Osteocyte (in vitro differentiated cells): ENCODE results near the gene REEP1. TPM values are rescaled to one million over a fixed set of nuclear protein-coding genes. Genes with fewer than 3 reads are reported as not detected.

Experiments
- DNase-seq: peaks from one replicate; pipeline ENCODE4 v3.0.0; 2021; ENCODE audit warnings: mixed read lengths; ENCODE audit not compliant: unreplicated experiment; ENCODE audit errors: extremely low spot score
- H3K27ac Mint-ChIP-seq: one replicate; pipeline ENCODE4 v1.8.0; 2021; ENCODE audit warnings: mild to moderate bottlenecking, mixed read lengths; ENCODE audit not compliant: unreplicated experiment
- H3K27me3 Mint-ChIP-seq: one replicate; pipeline ENCODE4 v1.8.0; 2021; ENCODE audit warnings: mixed read lengths; ENCODE audit not compliant: unreplicated experiment
- H3K36me3 Mint-ChIP-seq: one replicate; pipeline ENCODE4 v1.8.0; 2021; ENCODE audit warnings: mixed read lengths; ENCODE audit not compliant: unreplicated experiment
- H3K4me1 Mint-ChIP-seq: one replicate; pipeline ENCODE4 v1.8.0; 2021; ENCODE audit warnings: mixed read lengths; ENCODE audit not compliant: unreplicated experiment
- H3K4me3 Mint-ChIP-seq: one replicate; pipeline ENCODE4 v1.8.0; 2021; ENCODE audit warnings: mild to moderate bottlenecking, moderate library complexity, mixed read lengths; ENCODE audit not compliant: unreplicated experiment
- H3K9me3 Mint-ChIP-seq: one replicate; pipeline ENCODE4 v1.8.0; 2021; ENCODE audit warnings: mixed read lengths; ENCODE audit not compliant: unreplicated experiment
- total RNA-seq: library from RNA; stranded (reverse); gene quantifications from 2 replicates; pipeline ENCODE4 v1.2.1, GENCODE V29; 2021
- TF ChIP-seq, protein P1 (sequence below): fragments of 200-600 bp; sonication (generic); IDR thresholded peaks from 2 replicates; pipeline ENCODE4 v1.5.0; 2021; ENCODE audit warnings: antibody characterized with exemption, mild to moderate bottlenecking, moderate library complexity

Gene REEP1
- total RNA-seq, 1 donor from 2014 or later: not detected

DNA sequence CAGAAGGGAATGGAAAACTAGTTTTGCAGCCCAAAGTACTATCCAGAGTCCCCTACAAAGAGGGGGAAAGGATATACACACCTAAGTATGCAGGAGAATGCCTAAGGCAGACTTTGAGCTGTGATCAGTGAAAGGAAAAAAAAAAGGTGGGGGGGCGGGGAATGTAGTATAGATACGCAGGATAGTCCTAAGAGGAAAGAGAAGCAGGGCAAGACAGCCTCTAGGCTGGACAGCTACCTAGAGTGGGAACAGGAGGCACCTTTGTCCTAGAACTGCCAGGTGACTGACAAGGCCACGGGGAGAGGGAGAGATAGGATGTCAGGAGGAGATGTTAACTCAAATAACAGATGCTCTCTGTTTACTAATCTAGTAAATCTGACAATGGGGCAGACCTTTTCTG is 6.0 kb downstream of the REEP1 start:
- H3K27ac Mint-ChIP-seq: no peak overlapping the region
- peaks cover 42% of the 10 kb centered on the region for H3K27me3 Mint-ChIP-seq
- H3K4me3 Mint-ChIP-seq: no peak overlapping the region
- peaks cover 6% of the 10 kb centered on the region for H3K9me3 Mint-ChIP-seq
- DNase-seq: peak; percentile 42
- H3K4me1 Mint-ChIP-seq: peaks cover 2% of the 10 kb centered on the region
- TF ChIP-seq, protein P1, sequence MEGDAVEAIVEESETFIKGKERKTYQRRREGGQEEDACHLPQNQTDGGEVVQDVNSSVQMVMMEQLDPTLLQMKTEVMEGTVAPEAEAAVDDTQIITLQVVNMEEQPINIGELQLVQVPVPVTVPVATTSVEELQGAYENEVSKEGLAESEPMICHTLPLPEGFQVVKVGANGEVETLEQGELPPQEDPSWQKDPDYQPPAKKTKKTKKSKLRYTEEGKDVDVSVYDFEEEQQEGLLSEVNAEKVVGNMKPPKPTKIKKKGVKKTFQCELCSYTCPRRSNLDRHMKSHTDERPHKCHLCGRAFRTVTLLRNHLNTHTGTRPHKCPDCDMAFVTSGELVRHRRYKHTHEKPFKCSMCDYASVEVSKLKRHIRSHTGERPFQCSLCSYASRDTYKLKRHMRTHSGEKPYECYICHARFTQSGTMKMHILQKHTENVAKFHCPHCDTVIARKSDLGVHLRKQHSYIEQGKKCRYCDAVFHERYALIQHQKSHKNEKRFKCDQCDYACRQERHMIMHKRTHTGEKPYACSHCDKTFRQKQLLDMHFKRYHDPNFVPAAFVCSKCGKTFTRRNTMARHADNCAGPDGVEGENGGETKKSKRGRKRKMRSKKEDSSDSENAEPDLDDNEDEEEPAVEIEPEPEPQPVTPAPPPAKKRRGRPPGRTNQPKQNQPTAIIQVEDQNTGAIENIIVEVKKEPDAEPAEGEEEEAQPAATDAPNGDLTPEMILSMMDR: no peak
- H3K36me3 Mint-ChIP-seq: no peaks in the 10 kb centered on the region

DNA sequence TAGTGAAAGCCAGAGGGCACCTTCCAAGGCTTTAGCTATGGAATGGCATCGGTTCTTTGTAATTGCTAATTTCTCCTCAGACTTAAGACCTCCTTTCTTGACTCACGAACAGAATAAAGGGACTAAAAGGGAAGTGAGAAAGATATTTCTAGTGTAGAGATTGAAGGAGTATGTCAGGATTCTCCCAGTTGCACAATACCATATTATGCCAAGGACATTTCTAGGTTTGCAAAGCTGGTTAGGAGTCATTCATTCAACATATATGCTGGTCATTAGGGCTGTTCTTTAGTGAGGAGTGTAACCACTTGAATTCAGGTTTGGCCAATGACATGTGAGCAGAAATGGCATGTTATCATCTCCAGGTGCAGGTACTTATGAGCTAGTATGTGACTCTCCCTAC is 7.4 kb downstream of the REEP1 start:
- peaks cover 6% of the 10 kb centered on the region for H3K9me3 Mint-ChIP-seq
- DNase-seq: no peak
- H3K4me1 Mint-ChIP-seq: no peaks in the 10 kb centered on the region
- no peak overlapping the region for H3K27ac Mint-ChIP-seq
- H3K27me3 Mint-ChIP-seq: peaks cover 34% of the 10 kb centered on the region
- TF ChIP-seq, protein P1: no peak
- no peak overlapping the region for H3K4me3 Mint-ChIP-seq
- H3K36me3 Mint-ChIP-seq: no peaks in the 10 kb centered on the region

DNA sequence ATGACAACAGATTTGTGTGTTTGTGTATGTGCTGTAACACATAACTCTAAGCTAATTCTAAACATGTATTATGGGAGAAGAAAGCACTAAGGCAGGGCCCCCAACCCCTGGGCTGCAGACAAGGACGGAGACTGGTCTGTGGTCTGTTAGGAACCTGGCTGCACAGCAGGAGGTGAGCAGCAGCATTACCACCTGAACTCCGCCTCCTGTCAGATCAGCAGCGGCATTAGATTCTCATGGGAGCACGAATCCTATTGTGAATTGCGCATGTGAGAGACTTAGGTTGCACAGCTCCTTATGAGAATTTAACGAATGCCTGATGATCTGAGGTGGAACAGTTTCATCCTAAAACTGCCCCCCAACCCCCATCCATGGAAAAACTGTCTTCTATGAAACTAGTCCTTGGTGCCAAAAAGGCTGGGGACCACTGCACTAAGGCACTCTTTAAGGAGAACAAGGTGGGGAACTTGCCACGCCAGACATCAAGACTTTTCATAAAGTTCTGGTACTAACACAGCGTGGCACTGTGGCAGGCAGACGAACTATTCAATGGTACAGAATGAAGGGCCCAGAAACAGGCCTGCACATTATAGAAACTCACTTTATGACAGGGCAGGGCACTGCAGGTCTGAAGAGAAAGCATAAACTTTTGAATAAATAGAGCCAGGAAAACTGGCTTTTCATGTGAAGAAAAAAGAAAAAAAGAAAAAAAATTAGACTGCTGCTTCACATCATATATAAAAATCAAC is 14.0 kb downstream of the REEP1 start:
- DNase-seq: no peak

DNA sequence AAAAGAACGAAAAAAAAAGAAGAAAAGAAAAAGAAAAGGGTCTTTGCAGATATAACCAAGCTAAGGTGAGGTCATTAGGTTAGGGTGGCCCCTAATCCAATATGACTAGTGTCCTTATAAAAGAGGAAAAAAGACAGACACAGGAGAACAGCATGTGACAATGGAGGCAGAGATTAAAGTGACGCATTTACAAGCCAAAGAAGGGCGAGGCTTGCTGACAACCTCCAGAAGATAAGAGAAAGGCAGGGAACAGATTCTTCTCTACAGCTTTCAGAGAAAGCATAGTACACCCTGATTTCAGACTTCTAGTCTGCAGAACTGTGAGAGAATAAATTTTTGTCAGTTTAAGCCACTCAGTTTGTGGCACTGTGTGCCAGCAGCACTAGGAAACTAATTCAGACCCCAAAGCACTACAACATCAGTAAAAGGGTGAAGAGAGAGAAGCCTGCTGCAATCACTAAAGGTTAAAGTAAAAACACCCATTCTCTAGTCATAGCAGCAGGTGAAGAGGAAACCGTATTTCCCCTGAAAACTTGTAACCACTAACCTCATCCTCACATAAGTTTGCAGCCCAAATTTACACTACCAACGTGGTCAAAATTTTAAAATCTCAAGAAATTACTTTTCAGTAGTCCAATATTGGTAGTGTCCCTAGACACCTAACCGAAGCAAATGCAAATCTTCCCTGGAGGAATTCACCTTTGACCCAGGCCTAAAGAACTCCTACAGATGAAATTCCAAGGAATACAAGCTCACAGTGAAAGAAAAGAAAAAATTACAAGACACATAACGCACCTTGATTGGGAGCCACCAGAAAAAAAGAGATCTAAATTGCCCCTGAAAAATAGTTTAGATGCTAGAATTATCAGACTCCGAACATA is 17.5 kb downstream of the REEP1 start:
- no peak for DNase-seq
- Mint-ChIP-seq H3K4me1 (no peaks in the 10 kb centered on the region), H3K4me3 (no peak overlapping the region), H3K27ac (no peak overlapping the region), H3K9me3 (no peaks in the 10 kb centered on the region), H3K27me3 (peaks cover 19% of the 10 kb centered on the region), H3K36me3 (no peaks in the 10 kb centered on the region)
- TF ChIP-seq, protein P1: no peak

More for the DNA sequence above, 14.0 kb downstream of the REEP1 start:
- H3K27me3 Mint-ChIP-seq: peaks cover 23% of the 10 kb centered on the region
- no peaks in the 10 kb centered on the region for H3K9me3 Mint-ChIP-seq
- H3K4me1 Mint-ChIP-seq: no peaks in the 10 kb centered on the region
- no peak overlapping the region for H3K4me3 Mint-ChIP-seq
- TF ChIP-seq, protein P1: no peak
- no peaks in the 10 kb centered on the region for H3K36me3 Mint-ChIP-seq
- H3K27ac Mint-ChIP-seq: no peak overlapping the region

DNA sequence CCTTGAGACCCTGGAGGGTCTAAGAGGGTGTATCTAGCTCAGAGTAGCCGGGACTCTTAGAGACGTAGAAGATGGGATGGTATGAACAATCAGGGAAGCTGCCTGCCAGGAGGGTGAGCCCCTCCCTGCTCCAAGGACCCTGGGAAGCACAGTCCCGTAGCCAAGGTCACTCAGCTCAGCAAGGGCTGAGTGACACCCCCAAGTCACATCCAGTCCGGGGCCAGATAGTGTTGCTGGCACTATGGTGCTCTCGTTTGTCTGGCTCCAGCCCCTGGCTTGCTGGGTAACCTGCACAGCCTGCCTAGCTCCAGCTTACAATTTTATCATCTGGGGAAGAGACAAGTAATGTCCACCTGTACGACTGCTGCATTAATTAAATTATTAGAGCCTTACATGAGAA is 22.3 kb downstream of the REEP1 start:
- no peaks in the 10 kb centered on the region for H3K9me3 Mint-ChIP-seq
- TF ChIP-seq, protein P1: no peak
- H3K27me3 Mint-ChIP-seq: peaks cover 19% of the 10 kb centered on the region
- H3K36me3 Mint-ChIP-seq: no peaks in the 10 kb centered on the region
- H3K4me1 Mint-ChIP-seq: no peaks in the 10 kb centered on the region
- H3K27ac Mint-ChIP-seq: no peak overlapping the region
- no peak overlapping the region for H3K4me3 Mint-ChIP-seq
- DNase-seq: no peak
